ENCODE data around the gene ETFA. TPM values are rescaled to one million over a fixed set of nuclear protein-coding genes. Genes with fewer than 3 reads are reported as not detected.
"Not testable (repeated sequence)": the region's sequence is repeated elsewhere in the genome, so short reads cannot be mapped to it uniquely, and the experiment has no call there.

Gene ETFA
- total RNA-seq, 2 donors from 2014 or later = 68.6 to 82.8 TPM

GRCh38 chr15:76313731-76314130 lies 2.5 kb upstream of the ETFA start:
- no peaks in the 10 kb centered on the region for H3K27me3 ChIP-seq (replicated peaks; ENCODE audit: insufficient read depth)
- H3K27ac ChIP-seq = no peak overlapping the region
- H3K9me3 ChIP-seq = no peaks in the 10 kb centered on the region
- H3K36me3 ChIP-seq = no peaks in the 10 kb centered on the region
- DNase-seq (ENCODE audit: low spot score) = no peak
- no peak overlapping the region for H3K4me3 ChIP-seq
- 62% methylated on average over 5 of the region's 5 CpGs for WGBS
- no peaks in the 10 kb centered on the region for H3K4me1 ChIP-seq (replicated peaks)
- intact Hi-C loops (cut with DNase I) = loop anchor here (10.0 kb wide), 1 partner anchor 119 kb away; no protein-coding TSS in a partner anchor
- TF ChIP-seq POLR2A (IDR thresholded peaks at IDR 0.05) (no peak), CTCF (IDR thresholded peaks at IDR 0.05) (no peak), POLR2AphosphoS5 (IDR thresholded peaks at IDR 0.05) (no peak)

- H3K27ac ChIP-seq; H3K4me3 ChIP-seq; H3K36me3 ChIP-seq; H3K27me3 ChIP-seq (replicated peaks; ENCODE audit: insufficient read depth); H3K4me1 ChIP-seq (replicated peaks); H3K9me3 ChIP-seq; DNase-seq (ENCODE audit: low spot score): not testable (repeated sequence)
- 90% methylated on average over 4 of the region's 4 CpGs for WGBS
- intact Hi-C loops (cut with DNase I) = loop anchor here (10.0 kb wide), 1 partner anchor 118 kb away; no protein-coding TSS in a partner anchor
Observed at GRCh38 chr15:76313175-76313567, 1.9 kb upstream of the ETFA start.

- Histone ChIP-seq H3K36me3 (no peaks in the 10 kb centered on the region), H3K4me3 (no peak overlapping the region), H3K4me1 (replicated peaks) (no peaks in the 10 kb centered on the region), H3K27ac (no peak overlapping the region), H3K9me3 (no peaks in the 10 kb centered on the region), H3K27me3 (replicated peaks; ENCODE audit: insufficient read depth) (no peaks in the 10 kb centered on the region)
- DNase-seq (ENCODE audit: low spot score) = no peak
- TF ChIP-seq POLR2AphosphoS5 (IDR thresholded peaks at IDR 0.05) = no peak
- no peak for TF ChIP-seq CTCF (IDR thresholded peaks at IDR 0.05)
- no peak for TF ChIP-seq POLR2A (IDR thresholded peaks at IDR 0.05)
- 77% methylated on average over 7 of the region's 7 CpGs for WGBS
- intact Hi-C loops (cut with DNase I) = loop anchor here (10.0 kb wide), 1 partner anchor 118 kb away; no protein-coding TSS in a partner anchor
Observed at GRCh38 chr15:76312540-76313174, 1.4 kb upstream of the ETFA start.

GRCh38 chr15:76310475-76311099 lies 682 bp downstream of the ETFA start:
- no peaks in the 10 kb centered on the region for H3K4me1 ChIP-seq (replicated peaks)
- intact Hi-C loops (cut with DNase I) = loop anchor here (10.0 kb wide), 1 partner anchor 116 kb away; no protein-coding TSS in a partner anchor
- DNase-seq (ENCODE audit: low spot score) = no peak
- no peaks in the 10 kb centered on the region for H3K9me3 ChIP-seq
- no peaks in the 10 kb centered on the region for H3K36me3 ChIP-seq
- TF ChIP-seq CTCF (IDR thresholded peaks at IDR 0.05) (no peak), POLR2A (IDR thresholded peaks at IDR 0.05) (no peak), POLR2AphosphoS5 (IDR thresholded peaks at IDR 0.05) (no peak)
- 0% methylated on average over 16 of the region's 16 CpGs for WGBS
- peak overlapping the region; percentile 72 to 79 for H3K27ac ChIP-seq
- peak overlapping the region; percentile 60 to 70 for H3K4me3 ChIP-seq
- no peaks in the 10 kb centered on the region for H3K27me3 ChIP-seq (replicated peaks; ENCODE audit: insufficient read depth)

- 76% methylated on average over 13 of the region's 13 CpGs for WGBS
- no peak overlapping the region for H3K27ac ChIP-seq
- no peak for DNase-seq (ENCODE audit: low spot score)
- no peaks in the 10 kb centered on the region for H3K27me3 ChIP-seq (replicated peaks; ENCODE audit: insufficient read depth)
- no peaks in the 10 kb centered on the region for H3K36me3 ChIP-seq
- no peak overlapping the region for H3K4me3 ChIP-seq
- no peaks in the 10 kb centered on the region for H3K4me1 ChIP-seq (replicated peaks)
- no peaks in the 10 kb centered on the region for H3K9me3 ChIP-seq
- intact Hi-C loops (cut with DNase I) = loop anchor here (10.0 kb wide), 1 partner anchor 115 kb away; no protein-coding TSS in a partner anchor
- TF ChIP-seq POLR2AphosphoS5 (IDR thresholded peaks at IDR 0.05) (no peak), POLR2A (IDR thresholded peaks at IDR 0.05) (no peak), CTCF (IDR thresholded peaks at IDR 0.05) (no peak)
Observed at GRCh38 chr15:76309601-76310330, 1.5 kb downstream of the ETFA start.

Measured in prostate gland (tissue), 2 donors.